ENCODE results near the gene GPRIN3. TPM values are rescaled to one million over a fixed set of nuclear protein-coding genes. Genes with fewer than 3 reads are reported as not detected.

Gene GPRIN3
- total RNA-seq, 1 experiment from 2014 or later = not detected

GRCh38 chr4:89259301-89260028 lies 48.1 kb downstream of the GPRIN3 start:
- CTCF ChIA-PET = interaction anchor here (0.7 to 1.2 kb wide), 3 partner anchors 13 to 96 kb away, joined by 3 to 6 read pairs (median 5); no protein-coding TSS in a partner anchor
- no peak for TF ChIP-seq CTCF (IDR thresholded peaks at IDR 0.05; ENCODE audit: unreplicated experiment)
- H3K4me3 Mint-ChIP-seq (ENCODE audit: unreplicated experiment) = no peak overlapping the region
- H3K27ac Mint-ChIP-seq (ENCODE audit: low read depth, unreplicated experiment) = no peak overlapping the region
- no peaks in the 10 kb centered on the region for H3K4me1 Mint-ChIP-seq (ENCODE audit: insufficient read depth, unreplicated experiment)
- H3K27me3 Mint-ChIP-seq (ENCODE audit: insufficient read depth, unreplicated experiment) = no peaks in the 10 kb centered on the region
- no peaks in the 10 kb centered on the region for H3K36me3 Mint-ChIP-seq (ENCODE audit: insufficient read depth, unreplicated experiment)
- no TSS peak for BruUV-seq (replicated peaks)
- no peak for DNase-seq (ENCODE audit: unreplicated experiment)
- intact Hi-C loops (cut with micrococcal nuclease) = no loop called here
- POLR2A ChIA-PET = interaction anchor here (0.7 to 0.8 kb wide), 2 partner anchors 9 to 173 kb away, joined by 3 read pairs; no protein-coding TSS in a partner anchor
- no peaks in the 10 kb centered on the region for H3K9me3 Mint-ChIP-seq (ENCODE audit: unreplicated experiment)

DNA sequence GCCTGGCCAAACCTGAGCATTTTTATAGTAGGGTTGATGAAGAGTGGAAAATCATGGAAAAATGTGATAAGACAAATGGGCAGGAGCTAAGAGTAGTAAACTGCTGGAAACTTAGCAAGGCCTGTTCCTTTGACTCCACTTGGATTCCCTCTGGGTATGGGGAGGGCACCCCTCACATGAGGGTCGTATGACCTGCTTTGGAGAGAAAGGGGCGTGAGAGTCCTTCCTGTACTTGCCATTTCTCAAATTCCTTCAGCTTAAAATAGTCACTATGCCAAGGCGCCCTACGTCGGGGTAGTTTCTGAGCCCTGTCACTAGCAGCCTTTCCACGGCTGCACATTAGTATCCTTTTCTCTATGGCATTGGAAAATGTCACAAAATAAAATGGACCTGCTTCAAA lies 49.1 kb downstream of the GPRIN3 start:
- intact Hi-C loops (cut with micrococcal nuclease) = no loop called here
- Mint-ChIP-seq H3K27me3 (ENCODE audit: insufficient read depth, unreplicated experiment) (no peaks in the 10 kb centered on the region), H3K4me3 (ENCODE audit: unreplicated experiment) (no peak overlapping the region), H3K9me3 (ENCODE audit: unreplicated experiment) (no peaks in the 10 kb centered on the region), H3K27ac (ENCODE audit: low read depth, unreplicated experiment) (no peak overlapping the region), H3K4me1 (ENCODE audit: insufficient read depth, unreplicated experiment) (no peaks in the 10 kb centered on the region), H3K36me3 (ENCODE audit: insufficient read depth, unreplicated experiment) (no peaks in the 10 kb centered on the region)
- DNase-seq (ENCODE audit: unreplicated experiment) = no peak
- CTCF ChIA-PET = interaction anchor here (1.2 kb wide), 1 partner anchor 12 kb away, joined by 6 read pairs; no protein-coding TSS in a partner anchor
- TF ChIP-seq CTCF (IDR thresholded peaks at IDR 0.05; ENCODE audit: unreplicated experiment) = no peak
- POLR2A ChIA-PET = interaction anchor here (1.4 kb wide), 1 partner anchor 24 kb away, joined by 6 read pairs; no protein-coding TSS in a partner anchor
- BruUV-seq (replicated peaks) = no TSS peak

DNA sequence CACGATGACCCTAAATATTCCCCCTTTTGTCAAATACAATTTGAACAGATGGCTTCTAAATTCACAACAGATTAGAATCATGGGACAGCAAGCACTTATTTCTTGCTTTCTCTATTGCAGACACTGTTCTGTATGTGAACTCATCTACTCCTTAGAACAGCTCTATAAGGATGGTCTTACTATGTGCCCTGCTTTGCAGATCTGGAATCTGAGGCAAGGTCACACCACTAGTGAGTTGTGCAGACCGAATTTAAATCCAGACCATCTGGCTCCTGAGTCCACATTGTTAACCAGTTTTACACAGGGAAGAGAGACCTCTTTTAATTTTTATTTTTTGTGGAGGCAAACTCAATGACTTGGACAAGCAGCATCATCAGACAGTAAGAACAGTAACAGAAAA lies 50.2 kb downstream of the GPRIN3 start:
- Mint-ChIP-seq H3K4me3 (ENCODE audit: unreplicated experiment) (no peak overlapping the region), H3K36me3 (ENCODE audit: insufficient read depth, unreplicated experiment) (no peaks in the 10 kb centered on the region), H3K27ac (ENCODE audit: low read depth, unreplicated experiment) (no peak overlapping the region), H3K9me3 (ENCODE audit: unreplicated experiment) (no peaks in the 10 kb centered on the region), H3K27me3 (ENCODE audit: insufficient read depth, unreplicated experiment) (no peaks in the 10 kb centered on the region), H3K4me1 (ENCODE audit: insufficient read depth, unreplicated experiment) (no peaks in the 10 kb centered on the region)
- DNase-seq (ENCODE audit: unreplicated experiment) = no peak
- ChIA-PET POLR2A (no interaction called here), CTCF (interaction anchor here (1.0 to 1.5 kb wide), 3 partner anchors 15 to 31 kb away, joined by 3 to 4 read pairs (median 4); no protein-coding TSS in a partner anchor)
- TF ChIP-seq CTCF (IDR thresholded peaks at IDR 0.05; ENCODE audit: unreplicated experiment) = no peak
- BruUV-seq (replicated peaks) = no TSS peak
- intact Hi-C loops (cut with micrococcal nuclease) = no loop called here

DNA sequence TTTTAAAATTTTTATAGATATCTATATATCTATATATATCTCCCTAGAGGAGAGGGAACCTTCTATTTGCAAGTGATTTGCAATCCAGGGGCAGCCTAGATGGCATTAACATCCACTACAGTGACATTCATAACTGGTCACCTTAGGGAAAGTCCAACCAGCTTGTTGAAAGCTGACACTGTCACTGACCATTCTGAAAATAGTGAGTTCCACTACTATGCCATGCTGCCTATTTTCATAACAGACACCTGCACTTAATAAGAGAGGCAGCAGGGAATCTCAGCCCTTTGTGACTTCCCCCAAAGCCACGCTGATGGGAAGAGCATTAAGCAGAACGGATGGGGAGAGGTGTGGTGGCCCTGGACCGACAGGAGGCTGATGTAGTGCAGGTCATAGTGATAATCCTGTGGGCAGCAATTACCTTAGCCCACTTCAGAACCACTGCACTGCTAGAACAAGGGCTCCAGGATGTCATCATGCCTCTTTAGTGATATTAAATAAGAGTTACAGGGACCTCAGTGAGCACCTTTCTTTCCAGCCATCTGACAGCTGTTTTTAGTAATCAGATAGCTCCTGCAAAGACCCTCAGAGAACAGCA lies 51.3 kb downstream of the GPRIN3 start:
- no TSS peak for BruUV-seq (replicated peaks)
- ChIA-PET CTCF (interaction anchor here (0.6 to 1.5 kb wide), 7 partner anchors 9 to 198 kb away, joined by 3 to 5 read pairs (median 4); no protein-coding TSS in a partner anchor), POLR2A (no interaction called here)
- DNase-seq (ENCODE audit: unreplicated experiment) = no peak
- no peaks in the 10 kb centered on the region for H3K27me3 Mint-ChIP-seq (ENCODE audit: insufficient read depth, unreplicated experiment)
- H3K9me3 Mint-ChIP-seq (ENCODE audit: unreplicated experiment) = no peaks in the 10 kb centered on the region
- no peaks in the 10 kb centered on the region for H3K36me3 Mint-ChIP-seq (ENCODE audit: insufficient read depth, unreplicated experiment)
- no peak for TF ChIP-seq CTCF (IDR thresholded peaks at IDR 0.05; ENCODE audit: unreplicated experiment)
- H3K27ac Mint-ChIP-seq (ENCODE audit: low read depth, unreplicated experiment) = no peak overlapping the region
- intact Hi-C loops (cut with micrococcal nuclease) = no loop called here
- H3K4me3 Mint-ChIP-seq (ENCODE audit: unreplicated experiment) = no peak overlapping the region
- no peaks in the 10 kb centered on the region for H3K4me1 Mint-ChIP-seq (ENCODE audit: insufficient read depth, unreplicated experiment)

Measured in MCF 10A (cell line).